ENCODE measurements around the gene HDAC2. TPM values are rescaled to one million over a fixed set of nuclear protein-coding genes. Genes with fewer than 3 reads are reported as not detected.

The HDAC2 gene
- total and polyA plus RNA-seq, 2 experiments from 2014 or later = 343 to 355 TPM

GRCh38 chr6:113893451-113893850 lies 77.5 kb downstream of the HDAC2 start:
- Mint-ChIP-seq H3K27me3 (ENCODE audit: insufficient read depth, low read depth, poor library complexity) (no peaks in the 10 kb centered on the region), H3K4me1 (peaks cover 5% of the 10 kb centered on the region; the same call in 2 of the 3 replicates), H3K36me3 (ENCODE audit: low read depth) (no peaks in the 10 kb centered on the region), H3K9me3 (peaks cover 10% of the 10 kb centered on the region; the same call in 2 of the 3 replicates), H3K4me3 (no peak overlapping the region), H3K27ac (no peak overlapping the region)
- no peaks in the 10 kb centered on the region; the same call in 1 of the 2 replicates for H3K9me2 ChIP-seq (ENCODE audit: insufficient read depth)
- ATAC-seq (no peak), DNase-seq (ENCODE audit: low spot score) (no peak)
- H4K20me1 ChIP-seq (replicated peaks; ENCODE audit: insufficient read depth) = no peaks in the 10 kb centered on the region
- H3F3A ChIP-seq (replicated peaks; ENCODE audit: low read depth) = no peaks in the 10 kb centered on the region
- H3K27me3 ChIP-seq (ENCODE audit: insufficient read depth) = no peaks in the 10 kb centered on the region
- no peaks in the 10 kb centered on the region for H3K4me1 ChIP-seq (ENCODE audit: insufficient read depth)
- H3K4me3 ChIP-seq = no peak overlapping the region
- H3K36me3 ChIP-seq (ENCODE audit: insufficient read depth) = no peaks in the 10 kb centered on the region; the same call in 1 of the 2 replicates
- no peak for TF ChIP-seq CREB1 (CRISPR knock-in tag; IDR thresholded peaks at IDR 0.05; ENCODE audit: low read depth)
- no peak for TF ChIP-seq ZNF114 (CRISPR knock-in tag; IDR thresholded peaks at IDR 0.05)
- TF ChIP-seq STAT1 (IDR thresholded peaks at IDR 0.05; ENCODE audit: unreplicated experiment) = no peak
- TF ChIP-seq NANOG (IDR thresholded peaks at IDR 0.05; ENCODE audit: borderline replicate concordance) = no peak
- TF ChIP-seq JUNB (IDR thresholded peaks at IDR 0.05; ENCODE audit: unreplicated experiment) = no peak
- TF ChIP-seq, protein P1, sequence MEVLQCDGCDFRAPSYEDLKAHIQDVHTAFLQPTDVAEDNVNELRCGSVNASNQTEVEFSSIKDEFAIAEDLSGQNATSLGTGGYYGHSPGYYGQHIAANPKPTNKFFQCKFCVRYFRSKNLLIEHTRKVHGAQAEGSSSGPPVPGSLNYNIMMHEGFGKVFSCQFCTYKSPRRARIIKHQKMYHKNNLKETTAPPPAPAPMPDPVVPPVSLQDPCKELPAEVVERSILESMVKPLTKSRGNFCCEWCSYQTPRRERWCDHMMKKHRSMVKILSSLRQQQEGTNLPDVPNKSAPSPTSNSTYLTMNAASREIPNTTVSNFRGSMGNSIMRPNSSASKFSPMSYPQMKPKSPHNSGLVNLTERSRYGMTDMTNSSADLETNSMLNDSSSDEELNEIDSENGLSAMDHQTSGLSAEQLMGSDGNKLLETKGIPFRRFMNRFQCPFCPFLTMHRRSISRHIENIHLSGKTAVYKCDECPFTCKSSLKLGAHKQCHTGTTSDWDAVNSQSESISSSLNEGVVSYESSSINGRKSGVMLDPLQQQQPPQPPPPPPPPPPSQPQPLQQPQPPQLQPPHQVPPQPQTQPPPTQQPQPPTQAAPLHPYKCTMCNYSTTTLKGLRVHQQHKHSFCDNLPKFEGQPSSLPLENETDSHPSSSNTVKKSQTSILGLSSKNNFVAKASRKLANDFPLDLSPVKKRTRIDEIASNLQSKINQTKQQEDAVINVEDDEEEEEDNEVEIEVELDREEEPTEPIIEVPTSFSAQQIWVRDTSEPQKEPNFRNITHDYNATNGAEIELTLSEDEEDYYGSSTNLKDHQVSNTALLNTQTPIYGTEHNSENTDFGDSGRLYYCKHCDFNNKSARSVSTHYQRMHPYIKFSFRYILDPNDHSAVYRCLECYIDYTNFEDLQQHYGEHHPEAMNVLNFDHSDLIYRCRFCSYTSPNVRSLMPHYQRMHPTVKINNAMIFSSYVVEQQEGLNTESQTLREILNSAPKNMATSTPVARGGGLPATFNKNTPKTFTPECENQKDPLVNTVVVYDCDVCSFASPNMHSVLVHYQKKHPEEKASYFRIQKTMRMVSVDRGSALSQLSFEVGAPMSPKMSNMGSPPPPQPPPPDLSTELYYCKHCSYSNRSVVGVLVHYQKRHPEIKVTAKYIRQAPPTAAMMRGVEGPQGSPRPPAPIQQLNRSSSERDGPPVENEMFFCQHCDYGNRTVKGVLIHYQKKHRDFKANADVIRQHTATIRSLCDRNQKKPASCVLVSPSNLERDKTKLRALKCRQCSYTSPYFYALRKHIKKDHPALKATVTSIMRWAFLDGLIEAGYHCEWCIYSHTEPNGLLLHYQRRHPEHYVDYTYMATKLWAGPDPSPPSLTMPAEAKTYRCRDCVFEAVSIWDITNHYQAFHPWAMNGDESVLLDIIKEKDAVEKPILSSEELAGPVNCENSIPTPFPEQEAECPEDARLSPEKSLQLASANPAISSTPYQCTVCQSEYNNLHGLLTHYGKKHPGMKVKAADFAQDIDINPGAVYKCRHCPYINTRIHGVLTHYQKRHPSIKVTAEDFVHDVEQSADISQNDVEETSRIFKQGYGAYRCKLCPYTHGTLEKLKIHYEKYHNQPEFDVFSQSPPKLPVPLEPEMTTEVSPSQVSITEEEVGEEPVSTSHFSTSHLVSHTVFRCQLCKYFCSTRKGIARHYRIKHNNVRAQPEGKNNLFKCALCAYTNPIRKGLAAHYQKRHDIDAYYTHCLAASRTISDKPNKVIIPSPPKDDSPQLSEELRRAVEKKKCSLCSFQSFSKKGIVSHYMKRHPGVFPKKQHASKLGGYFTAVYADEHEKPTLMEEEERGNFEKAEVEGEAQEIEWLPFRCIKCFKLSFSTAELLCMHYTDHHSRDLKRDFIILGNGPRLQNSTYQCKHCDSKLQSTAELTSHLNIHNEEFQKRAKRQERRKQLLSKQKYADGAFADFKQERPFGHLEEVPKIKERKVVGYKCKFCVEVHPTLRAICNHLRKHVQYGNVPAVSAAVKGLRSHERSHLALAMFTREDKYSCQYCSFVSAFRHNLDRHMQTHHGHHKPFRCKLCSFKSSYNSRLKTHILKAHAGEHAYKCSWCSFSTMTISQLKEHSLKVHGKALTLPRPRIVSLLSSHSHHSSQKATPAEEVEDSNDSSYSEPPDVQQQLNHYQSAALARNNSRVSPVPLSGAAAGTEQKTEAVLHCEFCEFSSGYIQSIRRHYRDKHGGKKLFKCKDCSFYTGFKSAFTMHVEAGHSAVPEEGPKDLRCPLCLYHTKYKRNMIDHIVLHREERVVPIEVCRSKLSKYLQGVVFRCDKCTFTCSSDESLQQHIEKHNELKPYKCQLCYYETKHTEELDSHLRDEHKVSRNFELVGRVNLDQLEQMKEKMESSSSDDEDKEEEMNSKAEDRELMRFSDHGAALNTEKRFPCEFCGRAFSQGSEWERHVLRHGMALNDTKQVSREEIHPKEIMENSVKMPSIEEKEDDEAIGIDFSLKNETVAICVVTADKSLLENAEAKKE (CRISPR knock-in tag; IDR thresholded peaks at IDR 0.05) = no peak
- no peak for TF ChIP-seq ETS1 (IDR thresholded peaks at IDR 0.05)
- no peak for TF ChIP-seq ZNF331 (CRISPR knock-in tag; IDR thresholded peaks at IDR 0.05; ENCODE audit: low read depth)
- TF ChIP-seq, protein P2, sequence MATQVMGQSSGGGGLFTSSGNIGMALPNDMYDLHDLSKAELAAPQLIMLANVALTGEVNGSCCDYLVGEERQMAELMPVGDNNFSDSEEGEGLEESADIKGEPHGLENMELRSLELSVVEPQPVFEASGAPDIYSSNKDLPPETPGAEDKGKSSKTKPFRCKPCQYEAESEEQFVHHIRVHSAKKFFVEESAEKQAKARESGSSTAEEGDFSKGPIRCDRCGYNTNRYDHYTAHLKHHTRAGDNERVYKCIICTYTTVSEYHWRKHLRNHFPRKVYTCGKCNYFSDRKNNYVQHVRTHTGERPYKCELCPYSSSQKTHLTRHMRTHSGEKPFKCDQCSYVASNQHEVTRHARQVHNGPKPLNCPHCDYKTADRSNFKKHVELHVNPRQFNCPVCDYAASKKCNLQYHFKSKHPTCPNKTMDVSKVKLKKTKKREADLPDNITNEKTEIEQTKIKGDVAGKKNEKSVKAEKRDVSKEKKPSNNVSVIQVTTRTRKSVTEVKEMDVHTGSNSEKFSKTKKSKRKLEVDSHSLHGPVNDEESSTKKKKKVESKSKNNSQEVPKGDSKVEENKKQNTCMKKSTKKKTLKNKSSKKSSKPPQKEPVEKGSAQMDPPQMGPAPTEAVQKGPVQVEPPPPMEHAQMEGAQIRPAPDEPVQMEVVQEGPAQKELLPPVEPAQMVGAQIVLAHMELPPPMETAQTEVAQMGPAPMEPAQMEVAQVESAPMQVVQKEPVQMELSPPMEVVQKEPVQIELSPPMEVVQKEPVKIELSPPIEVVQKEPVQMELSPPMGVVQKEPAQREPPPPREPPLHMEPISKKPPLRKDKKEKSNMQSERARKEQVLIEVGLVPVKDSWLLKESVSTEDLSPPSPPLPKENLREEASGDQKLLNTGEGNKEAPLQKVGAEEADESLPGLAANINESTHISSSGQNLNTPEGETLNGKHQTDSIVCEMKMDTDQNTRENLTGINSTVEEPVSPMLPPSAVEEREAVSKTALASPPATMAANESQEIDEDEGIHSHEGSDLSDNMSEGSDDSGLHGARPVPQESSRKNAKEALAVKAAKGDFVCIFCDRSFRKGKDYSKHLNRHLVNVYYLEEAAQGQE (IDR thresholded peaks at IDR 0.05; ENCODE audit: unreplicated experiment) = no peak
- TF ChIP-seq, protein P3, sequence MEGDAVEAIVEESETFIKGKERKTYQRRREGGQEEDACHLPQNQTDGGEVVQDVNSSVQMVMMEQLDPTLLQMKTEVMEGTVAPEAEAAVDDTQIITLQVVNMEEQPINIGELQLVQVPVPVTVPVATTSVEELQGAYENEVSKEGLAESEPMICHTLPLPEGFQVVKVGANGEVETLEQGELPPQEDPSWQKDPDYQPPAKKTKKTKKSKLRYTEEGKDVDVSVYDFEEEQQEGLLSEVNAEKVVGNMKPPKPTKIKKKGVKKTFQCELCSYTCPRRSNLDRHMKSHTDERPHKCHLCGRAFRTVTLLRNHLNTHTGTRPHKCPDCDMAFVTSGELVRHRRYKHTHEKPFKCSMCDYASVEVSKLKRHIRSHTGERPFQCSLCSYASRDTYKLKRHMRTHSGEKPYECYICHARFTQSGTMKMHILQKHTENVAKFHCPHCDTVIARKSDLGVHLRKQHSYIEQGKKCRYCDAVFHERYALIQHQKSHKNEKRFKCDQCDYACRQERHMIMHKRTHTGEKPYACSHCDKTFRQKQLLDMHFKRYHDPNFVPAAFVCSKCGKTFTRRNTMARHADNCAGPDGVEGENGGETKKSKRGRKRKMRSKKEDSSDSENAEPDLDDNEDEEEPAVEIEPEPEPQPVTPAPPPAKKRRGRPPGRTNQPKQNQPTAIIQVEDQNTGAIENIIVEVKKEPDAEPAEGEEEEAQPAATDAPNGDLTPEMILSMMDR (conservative IDR thresholded peaks at IDR 0.05; ENCODE audit: low read depth in 2 of 2) = no peak
- TF ChIP-seq EZH2 (IDR thresholded peaks at IDR 0.05; ENCODE audit: low read depth, unreplicated experiment) = no peak
- H3K79me2 ChIP-seq (replicated peaks; ENCODE audit: insufficient read depth) = no peaks in the 10 kb centered on the region
- H2AFZ ChIP-seq = no peak overlapping the region
- H3K27ac ChIP-seq (ENCODE audit: low read depth) = no peak overlapping the region
- H3K4me2 ChIP-seq = no peak overlapping the region
